GM12878 (cell line): ENCODE results near the gene C16orf86. TPM values are rescaled to one million over a fixed set of nuclear protein-coding genes. Genes with fewer than 3 reads are reported as not detected.

ENCODE experiments used
- ATAC-seq: fragments of 200-7000 bp; cut with Tn5 transposase; 3 replicates; pipeline ENCODE4 v1.9.1; 2020; ENCODE audit warnings: mild to moderate bottlenecking, moderate library complexity
- BruUV-seq: library from RNA; stranded (reverse); fragments of 400-500 nt; replicated peaks from 2 replicates; lab custom pipeline; 2021; lab: Mats Ljungman, UMichigan
- CTCF ChIA-PET: fragments of 300-600 bp; sonication (Branson Sonifier 250); formaldehyde crosslinking; extraction: SDS; loops from one replicate; lab custom pipeline; 2021; ENCODE audit warnings: inconsistent platforms; lab: Yijun Ruan, JAX
- POLR2A ChIA-PET: fragments of 350-600 bp; formaldehyde crosslinking; extraction: SDS; loops from one replicate; lab custom pipeline; 2021; ENCODE audit warnings: inconsistent platforms; lab: Charles Lee
- RAD21 ChIA-PET: fragments of 300-600 bp; sonication (Branson Sonifier 250); formaldehyde crosslinking; loops from one replicate; lab custom pipeline; 2023; ENCODE audit warnings: antibody characterized with exemption; ENCODE audit not compliant: unreplicated experiment; lab: Charles Lee
- SMC1A ChIA-PET: fragments of 300-600 bp; sonication (Branson Sonifier 250); formaldehyde crosslinking; loops from one replicate; lab custom pipeline; 2023; ENCODE audit not compliant: unreplicated experiment, uncharacterized antibody; lab: Charles Lee
- DNase-seq: peaks from one replicate; pipeline ENCODE4 v3.0.0-alpha.2; 2011; ENCODE audit warnings: low read depth, low spot score
- FAIRE-seq: peaks from 3 replicates; lab custom pipeline; 2011; peaks lifted over from hg19 to GRCh38; lab: Jason Lieb, UNC
- H2AFZ ChIP-seq: 2 replicates; pipeline ENCODE4 v1.6.0; 2011; ENCODE audit warnings: low read depth, low read length, control low read depth; ENCODE audit not compliant: control insufficient read depth
- H3K27ac ChIP-seq: 2 replicates; pipeline ENCODE4 v1.5.1; 2011; ENCODE audit warnings: control low read depth; ENCODE audit not compliant: control insufficient read depth, insufficient read depth
- H3K27me3 ChIP-seq, 2 experiments: replicated peaks in 1 of 2; 2 replicates each; pipeline versions ENCODE4 v1.6.0 to v1.6.1; 2011; ENCODE audit warnings: low read length in 1 of 2; ENCODE audit not compliant: control insufficient read depth in 2 of 2, insufficient read depth in 2 of 2
- H3K36me3 ChIP-seq, 2 experiments: 2 replicates each; pipeline ENCODE4 v1.5.1; 2011; ENCODE audit warnings: low read length in 1 of 2; ENCODE audit not compliant: control insufficient read depth in 2 of 2, insufficient read depth in 2 of 2
- H3K4me1 ChIP-seq: 2 replicates; pipeline ENCODE4 v1.6.1; 2011; ENCODE audit warnings: mild to moderate bottlenecking, low read length, moderate library complexity, mixed read lengths; ENCODE audit not compliant: control insufficient read depth, insufficient read depth
- H3K4me2 ChIP-seq: 2 replicates; pipeline ENCODE4 v1.6.0; 2011; ENCODE audit warnings: control low read depth; ENCODE audit not compliant: control insufficient read depth, insufficient read depth
- H3K4me3 ChIP-seq: fragments of 200-600 bp; sonication (generic); 2 replicates; pipeline ENCODE4 v1.5.1; 2016
- H3K79me2 ChIP-seq: 2 replicates; pipeline ENCODE4 v1.6.0; 2011; ENCODE audit warnings: low read length; ENCODE audit not compliant: control insufficient read depth, insufficient read depth
- H3K9ac ChIP-seq: 2 replicates; pipeline ENCODE4 v1.8.0; 2011; ENCODE audit warnings: low read length, control low read depth, mixed read lengths; ENCODE audit not compliant: control insufficient read depth, insufficient read depth
- H3K9me3 ChIP-seq: replicated peaks from 3 replicates; pipeline ENCODE4 v1.5.1; 2011; ENCODE audit warnings: mild to moderate bottlenecking, low read length; ENCODE audit not compliant: control insufficient read depth, insufficient read depth
- H4K20me1 ChIP-seq: 2 replicates; pipeline ENCODE4 v1.6.0; 2011; ENCODE audit not compliant: control insufficient read depth, insufficient read depth
- ASH2L ChIP-seq: fragments of 300-600, 200-600 bp; sonication (generic); IDR thresholded peaks from 2 replicates; pipeline ENCODE4 v1.6.1; 2017; ENCODE audit warnings: low read depth, mild to moderate bottlenecking, borderline replicate concordance
- CEBPB ChIP-seq, 2 experiments: fragments of 150-350 bp in 1 of 2; IDR thresholded peaks; 2 replicates each; pipeline ENCODE4 v1.6.1; 2012 to 2014; ENCODE audit warnings: low read depth in 2 of 2, low read length in 2 of 2, borderline replicate concordance in 1 of 2, inconsistent platforms in 1 of 2
- EED ChIP-seq: sonication (generic); IDR thresholded peaks from 2 replicates; pipeline ENCODE4 v1.6.1; 2016; ENCODE audit warnings: antibody characterized with exemption, low read depth
- POLR2AphosphoS2 ChIP-seq: IDR thresholded peaks from 2 replicates; pipeline ENCODE4 v1.6.1; 2011; ENCODE audit warnings: low read depth, mild to moderate bottlenecking, low read length, improper control_type of control experiment, moderate library complexity
- SIN3A ChIP-seq: IDR thresholded peaks from 2 replicates; pipeline ENCODE4 v1.6.1; 2012; ENCODE audit warnings: low read depth, low read length, improper control_type of control experiment
- SMARCA5 ChIP-seq: fragments of 450-650 bp; IDR thresholded peaks from 2 replicates; pipeline ENCODE4 v1.6.1; 2017; ENCODE audit warnings: mild to moderate bottlenecking
- TCF7 ChIP-seq: IDR thresholded peaks from 2 replicates; pipeline ENCODE4 v1.6.1; 2014; ENCODE audit warnings: antibody characterized with exemption, borderline replicate concordance
- ZZZ3 ChIP-seq: IDR thresholded peaks from 2 replicates; pipeline ENCODE4 v1.6.1; 2011; ENCODE audit warnings: low read depth; ENCODE audit not compliant: control insufficient read depth, insufficient read length
- WGBS: methylation state at CpG from one replicate; pipeline ENCODE4 v1.1.6; 2016; ENCODE audit warnings: low lambda C conversion rate; ENCODE audit not compliant: insufficient replicate concordance, insufficient coverage; ENCODE audit errors: missing lambda C conversion rate; 5-methylcytosine and 5-hydroxymethylcytosine counted together
- in situ Hi-C: fragments of 300-500 bp; cut with MboI; formaldehyde crosslinking; loops from 9 replicates; pipeline ENCODE4 v1.14.3; 2018; ENCODE audit warnings: mixed read lengths
- intact Hi-C: fragments of 100-400 bp; cut with micrococcal nuclease; formaldehyde crosslinking; loops from one replicate; pipeline ENCODE4 v1.14.2; 2022; ENCODE audit not compliant: unreplicated experiment
- polyA plus RNA-seq, 11 experiments: library from polyadenylated mRNA; depleted of rRNA in 4 of 11; unstranded in 6 of 11; stranded (reverse) in 5 of 11; fragments of >200 nt; fragmentation: Nextera tagmentation in 4 of 11; fragmentation: Illumina TruSeq in 1 of 11; extraction: Ambion mirVana in 4 of 11; extraction: Trizol in 1 of 11; gene quantifications; 1 replicate in 1 of 11; 2 replicates in 10 of 11; pipeline versions ENCODE4 v1.2.1 to v1.2.3, GENCODE V29; 2011 to 2016; ENCODE audit warnings: inconsistent platforms in 2 of 11, missing spikeins in 2 of 11, low read depth in 1 of 11
- total RNA-seq, 4 experiments: library from RNA; depleted of rRNA in 3 of 4; stranded (reverse); fragments of >200 nt in 3 of 4; fragmentation: Illumina TruSeq in 1 of 4; extraction: Trizol in 1 of 4; gene quantifications; 2 replicates each; pipeline versions ENCODE4 v1.2.1 to v1.2.3, GENCODE V29; 2013 to 2021
- TF ChIP-seq, protein P1 (sequence below): fragments of 450-650 bp; conservative IDR thresholded peaks from 2 replicates; pipeline ENCODE4 v1.6.1; 2017; ENCODE audit warnings: mild to moderate bottlenecking, moderate library complexity
- TF ChIP-seq, protein P2 (sequence below): IDR thresholded peaks from 2 replicates; pipeline ENCODE4 v1.6.1; 2012; ENCODE audit warnings: improper control_type of control experiment, low read depth, low read length; ENCODE audit not compliant: insufficient replicate concordance

C16orf86 gene
- total and polyA plus RNA-seq, 10 of the 15 experiments (the other 5 are each of a cell fraction or from before 2014, with no cell fraction given): 0.11 to 3.3 (median 1.6) TPM

DNA sequence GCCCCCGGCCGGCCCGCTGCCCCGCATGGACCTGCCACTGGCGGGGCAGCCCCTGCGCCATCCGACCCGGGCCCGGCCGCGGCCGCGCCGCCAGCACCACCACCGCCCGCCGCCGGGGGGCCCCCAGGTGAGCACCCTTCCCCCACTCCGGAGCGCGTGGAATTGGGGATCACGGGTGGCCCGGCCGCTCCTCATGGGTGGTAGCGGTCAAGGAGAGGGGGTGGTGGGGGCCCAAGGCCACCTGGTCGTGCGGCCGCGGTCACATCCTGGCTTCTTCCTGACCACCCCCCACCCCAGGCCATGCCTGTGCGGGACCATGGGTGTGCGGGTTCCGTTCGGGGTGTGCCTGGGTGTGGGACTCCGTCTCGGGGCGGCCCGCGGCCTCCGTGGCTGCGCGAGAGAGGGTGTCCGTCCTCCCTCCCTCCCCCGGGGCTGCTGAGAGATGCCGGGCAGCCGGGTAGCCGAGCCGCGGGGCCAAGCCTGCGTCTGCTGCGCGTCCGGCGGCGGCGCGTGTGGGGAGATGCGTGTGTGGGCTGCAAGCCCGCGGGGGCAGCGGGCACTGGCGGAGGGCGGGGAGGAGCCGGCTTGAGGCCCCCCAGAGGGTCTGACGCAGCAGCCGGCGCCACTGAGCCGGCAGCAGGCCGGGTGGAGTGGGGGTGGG, 13.4 kb upstream of the C16orf86 start:
- Histone ChIP-seq H4K20me1 (no peaks in the 10 kb centered on the region), H3K36me3 (peaks cover 11 to 12% of the 10 kb centered on the region in 2 experiments), H3K9ac (no peak overlapping the region), H3K4me3 (no peak overlapping the region), H3K27me3 (no peaks in the 10 kb centered on the region), H3K27ac (no peak overlapping the region), H3K9me3 (no peaks in the 10 kb centered on the region), H2AFZ (no peak overlapping the region), H3K4me2 (no peak overlapping the region), H3K4me1 (no peaks in the 10 kb centered on the region), H3K79me2 (no peaks in the 10 kb centered on the region)
- in situ Hi-C loops (no loop called here), intact Hi-C loops (no loop called here)
- 97% methylated on average over 34 of the region's 68 CpGs for WGBS
- FAIRE-seq (no peak), ATAC-seq (no peak), DNase-seq (no peak)
- ChIA-PET RAD21 (no interaction called here), SMC1A (no interaction called here), CTCF (no interaction called here), POLR2A (no interaction called here)
- BruUV-seq: no TSS peak
- TF ChIP-seq, protein P1, sequence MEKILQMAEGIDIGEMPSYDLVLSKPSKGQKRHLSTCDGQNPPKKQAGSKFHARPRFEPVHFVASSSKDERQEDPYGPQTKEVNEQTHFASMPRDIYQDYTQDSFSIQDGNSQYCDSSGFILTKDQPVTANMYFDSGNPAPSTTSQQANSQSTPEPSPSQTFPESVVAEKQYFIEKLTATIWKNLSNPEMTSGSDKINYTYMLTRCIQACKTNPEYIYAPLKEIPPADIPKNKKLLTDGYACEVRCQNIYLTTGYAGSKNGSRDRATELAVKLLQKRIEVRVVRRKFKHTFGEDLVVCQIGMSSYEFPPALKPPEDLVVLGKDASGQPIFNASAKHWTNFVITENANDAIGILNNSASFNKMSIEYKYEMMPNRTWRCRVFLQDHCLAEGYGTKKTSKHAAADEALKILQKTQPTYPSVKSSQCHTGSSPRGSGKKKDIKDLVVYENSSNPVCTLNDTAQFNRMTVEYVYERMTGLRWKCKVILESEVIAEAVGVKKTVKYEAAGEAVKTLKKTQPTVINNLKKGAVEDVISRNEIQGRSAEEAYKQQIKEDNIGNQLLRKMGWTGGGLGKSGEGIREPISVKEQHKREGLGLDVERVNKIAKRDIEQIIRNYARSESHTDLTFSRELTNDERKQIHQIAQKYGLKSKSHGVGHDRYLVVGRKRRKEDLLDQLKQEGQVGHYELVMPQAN: no peak
- TF ChIP-seq SMARCA5 (no peak), POLR2AphosphoS2 (no peak), CEBPB (IDR thresholded peaks at IDR 0.05; ENCODE audit: borderline replicate concordance in 1 of 2, low read depth in 2 of 2, low read length in 2 of 2) (no peak), ZZZ3 (no peak), TCF7 (no peak), SIN3A (no peak), ASH2L (no peak), EED (no peak)
- TF ChIP-seq, protein P2, sequence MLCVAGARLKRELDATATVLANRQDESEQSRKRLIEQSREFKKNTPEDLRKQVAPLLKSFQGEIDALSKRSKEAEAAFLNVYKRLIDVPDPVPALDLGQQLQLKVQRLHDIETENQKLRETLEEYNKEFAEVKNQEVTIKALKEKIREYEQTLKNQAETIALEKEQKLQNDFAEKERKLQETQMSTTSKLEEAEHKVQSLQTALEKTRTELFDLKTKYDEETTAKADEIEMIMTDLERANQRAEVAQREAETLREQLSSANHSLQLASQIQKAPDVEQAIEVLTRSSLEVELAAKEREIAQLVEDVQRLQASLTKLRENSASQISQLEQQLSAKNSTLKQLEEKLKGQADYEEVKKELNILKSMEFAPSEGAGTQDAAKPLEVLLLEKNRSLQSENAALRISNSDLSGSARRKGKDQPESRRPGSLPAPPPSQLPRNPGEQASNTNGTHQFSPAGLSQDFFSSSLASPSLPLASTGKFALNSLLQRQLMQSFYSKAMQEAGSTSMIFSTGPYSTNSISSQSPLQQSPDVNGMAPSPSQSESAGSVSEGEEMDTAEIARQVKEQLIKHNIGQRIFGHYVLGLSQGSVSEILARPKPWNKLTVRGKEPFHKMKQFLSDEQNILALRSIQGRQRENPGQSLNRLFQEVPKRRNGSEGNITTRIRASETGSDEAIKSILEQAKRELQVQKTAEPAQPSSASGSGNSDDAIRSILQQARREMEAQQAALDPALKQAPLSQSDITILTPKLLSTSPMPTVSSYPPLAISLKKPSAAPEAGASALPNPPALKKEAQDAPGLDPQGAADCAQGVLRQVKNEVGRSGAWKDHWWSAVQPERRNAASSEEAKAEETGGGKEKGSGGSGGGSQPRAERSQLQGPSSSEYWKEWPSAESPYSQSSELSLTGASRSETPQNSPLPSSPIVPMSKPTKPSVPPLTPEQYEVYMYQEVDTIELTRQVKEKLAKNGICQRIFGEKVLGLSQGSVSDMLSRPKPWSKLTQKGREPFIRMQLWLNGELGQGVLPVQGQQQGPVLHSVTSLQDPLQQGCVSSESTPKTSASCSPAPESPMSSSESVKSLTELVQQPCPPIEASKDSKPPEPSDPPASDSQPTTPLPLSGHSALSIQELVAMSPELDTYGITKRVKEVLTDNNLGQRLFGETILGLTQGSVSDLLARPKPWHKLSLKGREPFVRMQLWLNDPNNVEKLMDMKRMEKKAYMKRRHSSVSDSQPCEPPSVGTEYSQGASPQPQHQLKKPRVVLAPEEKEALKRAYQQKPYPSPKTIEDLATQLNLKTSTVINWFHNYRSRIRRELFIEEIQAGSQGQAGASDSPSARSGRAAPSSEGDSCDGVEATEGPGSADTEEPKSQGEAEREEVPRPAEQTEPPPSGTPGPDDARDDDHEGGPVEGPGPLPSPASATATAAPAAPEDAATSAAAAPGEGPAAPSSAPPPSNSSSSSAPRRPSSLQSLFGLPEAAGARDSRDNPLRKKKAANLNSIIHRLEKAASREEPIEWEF: no peak
